Measurements from ENCODE around the gene ADORA1. TPM values are rescaled to one million over a fixed set of nuclear protein-coding genes. Genes with fewer than 3 reads are reported as not detected.

ADORA1 gene
- polyA plus RNA-seq, 1 donor (not counting 4 experiments of a cell fraction or from before 2014, with no cell fraction given): 0.09 TPM

DNA sequence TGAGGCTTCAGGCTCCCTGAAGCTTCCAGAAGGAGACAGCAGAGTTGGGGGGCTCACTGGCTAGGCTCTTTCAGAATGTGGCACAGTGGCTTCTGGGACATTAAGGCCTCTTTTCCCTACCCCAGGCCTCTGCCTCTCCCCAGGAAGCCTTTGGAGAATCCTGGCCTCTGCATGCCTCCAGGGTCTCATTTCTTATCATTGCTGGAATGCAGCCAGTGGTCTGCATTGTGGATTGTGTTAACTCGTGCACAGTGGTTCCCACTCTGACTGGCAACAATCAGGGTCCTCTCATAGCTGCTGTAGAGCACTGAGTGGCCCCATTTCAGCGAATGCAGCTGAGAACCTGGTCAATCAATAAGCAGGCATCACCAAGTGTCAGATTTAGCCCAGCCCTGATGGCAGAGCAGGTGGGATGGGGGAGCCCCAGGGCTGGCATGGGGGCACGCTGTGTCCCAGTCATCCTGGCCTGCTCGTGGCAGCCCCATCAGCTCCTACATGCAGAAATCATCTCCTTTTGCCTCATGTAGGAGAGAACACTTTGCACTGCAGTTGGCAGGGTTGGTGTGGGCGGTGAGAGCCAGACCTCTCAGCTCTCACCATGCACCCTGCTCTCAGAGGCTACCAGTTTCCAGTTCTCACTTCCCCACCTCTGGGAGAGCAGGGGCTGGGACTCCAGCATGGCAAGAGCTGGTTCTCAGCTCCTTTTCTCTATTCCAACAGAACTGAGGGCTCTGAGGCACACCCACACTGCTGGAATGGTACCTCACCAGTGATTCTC lies 13.4 kb downstream of the ADORA1 start:
- H3K9ac ChIP-seq (ENCODE audit: control insufficient read depth, extremely low read depth, insufficient read depth, low read length): no peak overlapping the region
- no peaks in the 10 kb centered on the region for H4K20me1 ChIP-seq (ENCODE audit: control insufficient read depth, extremely low read depth, insufficient read depth, low read length)
- H3K27me3 ChIP-seq (ENCODE audit: control insufficient read depth, extremely low read depth, insufficient read depth, low read length): peaks cover 10% of the 10 kb centered on the region
- H2AFZ ChIP-seq (ENCODE audit: control insufficient read depth, low read length): no peak overlapping the region
- no peaks in the 10 kb centered on the region for H3K9me1 ChIP-seq (ENCODE audit: control insufficient read depth, extremely low read depth, insufficient read depth, low read length)
- no peak for TF ChIP-seq EZH2 (IDR thresholded peaks at IDR 0.05; ENCODE audit: low read length)
- TF ChIP-seq, protein P1, sequence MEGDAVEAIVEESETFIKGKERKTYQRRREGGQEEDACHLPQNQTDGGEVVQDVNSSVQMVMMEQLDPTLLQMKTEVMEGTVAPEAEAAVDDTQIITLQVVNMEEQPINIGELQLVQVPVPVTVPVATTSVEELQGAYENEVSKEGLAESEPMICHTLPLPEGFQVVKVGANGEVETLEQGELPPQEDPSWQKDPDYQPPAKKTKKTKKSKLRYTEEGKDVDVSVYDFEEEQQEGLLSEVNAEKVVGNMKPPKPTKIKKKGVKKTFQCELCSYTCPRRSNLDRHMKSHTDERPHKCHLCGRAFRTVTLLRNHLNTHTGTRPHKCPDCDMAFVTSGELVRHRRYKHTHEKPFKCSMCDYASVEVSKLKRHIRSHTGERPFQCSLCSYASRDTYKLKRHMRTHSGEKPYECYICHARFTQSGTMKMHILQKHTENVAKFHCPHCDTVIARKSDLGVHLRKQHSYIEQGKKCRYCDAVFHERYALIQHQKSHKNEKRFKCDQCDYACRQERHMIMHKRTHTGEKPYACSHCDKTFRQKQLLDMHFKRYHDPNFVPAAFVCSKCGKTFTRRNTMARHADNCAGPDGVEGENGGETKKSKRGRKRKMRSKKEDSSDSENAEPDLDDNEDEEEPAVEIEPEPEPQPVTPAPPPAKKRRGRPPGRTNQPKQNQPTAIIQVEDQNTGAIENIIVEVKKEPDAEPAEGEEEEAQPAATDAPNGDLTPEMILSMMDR (optimal IDR thresholded peaks at IDR 0.05 in 1 of 3, IDR thresholded peaks at IDR 0.05 in 1 of 3, conservative IDR thresholded peaks at IDR 0.05 in 1 of 3; ENCODE audit: extremely low read depth in 1 of 3, insufficient read depth in 2 of 3, low read length in 3 of 3): no peak
- no peak overlapping the region for H3K4me3 ChIP-seq (ENCODE audit: control insufficient read depth in 2 of 3, extremely low read depth in 1 of 3, insufficient read depth in 2 of 3, low read depth in 1 of 3, low read length in 3 of 3)
- no peak for DNase-seq (ENCODE audit: low read depth, low spot score)
- no peaks in the 10 kb centered on the region for H3K79me2 ChIP-seq (ENCODE audit: control insufficient read depth, insufficient read depth, low read length)
- FAIRE-seq: no peak
- H3K4me1 ChIP-seq (ENCODE audit: control insufficient read depth, extremely low read depth, insufficient read depth, low read length): peaks cover 3% of the 10 kb centered on the region
- dilution Hi-C loops (cut with MboI; ENCODE audit: extremely low pct_ligation_motif_present, low sequenced_read_pairs): no loop called here
- H3K27ac ChIP-seq (ENCODE audit: control insufficient read depth, insufficient read depth, low read length): no peak overlapping the region
- no peaks in the 10 kb centered on the region for H3K36me3 ChIP-seq (ENCODE audit: control insufficient read depth in 2 of 2, extremely low read depth in 1 of 2, insufficient read depth in 2 of 2, low read length in 2 of 2)
- H3K4me2 ChIP-seq (ENCODE audit: control insufficient read depth, extremely low read depth, insufficient read depth, low read depth, low read length): no peak overlapping the region
- H3K9me3 ChIP-seq (ENCODE audit: control insufficient read depth, low read depth, low read length): no peaks in the 10 kb centered on the region

DNA sequence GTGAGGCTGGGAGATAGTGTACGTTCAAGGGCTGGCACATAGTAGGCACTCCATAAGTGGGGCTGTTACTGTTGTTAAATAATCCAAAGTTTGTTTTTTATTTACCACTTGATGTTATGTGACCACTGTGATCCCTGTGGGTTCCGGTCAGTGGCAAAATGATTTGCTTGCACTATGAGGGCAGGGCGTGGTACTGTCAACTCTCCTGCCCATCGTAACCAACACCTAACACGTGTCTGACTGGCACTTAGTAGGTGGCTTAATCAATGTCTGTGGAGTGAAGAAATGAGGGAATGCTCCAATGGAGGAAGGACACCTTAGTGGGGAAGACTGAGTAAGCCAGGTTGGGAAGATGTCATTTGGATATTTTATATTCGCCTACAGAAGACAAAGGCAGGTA lies 14.6 kb downstream of the ADORA1 start:
- H3K27me3 ChIP-seq (ENCODE audit: control insufficient read depth, extremely low read depth, insufficient read depth, low read length): peaks cover 7% of the 10 kb centered on the region
- H4K20me1 ChIP-seq (ENCODE audit: control insufficient read depth, extremely low read depth, insufficient read depth, low read length): no peaks in the 10 kb centered on the region
- no peaks in the 10 kb centered on the region for H3K79me2 ChIP-seq (ENCODE audit: control insufficient read depth, insufficient read depth, low read length)
- no peak overlapping the region for H3K4me2 ChIP-seq (ENCODE audit: control insufficient read depth, extremely low read depth, insufficient read depth, low read depth, low read length)
- dilution Hi-C loops (cut with MboI; ENCODE audit: extremely low pct_ligation_motif_present, low sequenced_read_pairs): no loop called here
- no peaks in the 10 kb centered on the region for H3K36me3 ChIP-seq (ENCODE audit: control insufficient read depth in 2 of 2, extremely low read depth in 1 of 2, insufficient read depth in 2 of 2, low read length in 2 of 2)
- DNase-seq (ENCODE audit: low read depth, low spot score) (no peak), FAIRE-seq (no peak)
- H3K9ac ChIP-seq (ENCODE audit: control insufficient read depth, extremely low read depth, insufficient read depth, low read length): no peak overlapping the region
- TF ChIP-seq, protein P1 (optimal IDR thresholded peaks at IDR 0.05 in 1 of 3, IDR thresholded peaks at IDR 0.05 in 1 of 3, conservative IDR thresholded peaks at IDR 0.05 in 1 of 3; ENCODE audit: extremely low read depth in 1 of 3, insufficient read depth in 2 of 3, low read length in 3 of 3): no peak
- TF ChIP-seq EZH2 (IDR thresholded peaks at IDR 0.05; ENCODE audit: low read length): no peak
- no peaks in the 10 kb centered on the region for H3K9me3 ChIP-seq (ENCODE audit: control insufficient read depth, low read depth, low read length)
- no peak overlapping the region for H3K4me3 ChIP-seq (ENCODE audit: control insufficient read depth in 2 of 3, extremely low read depth in 1 of 3, insufficient read depth in 2 of 3, low read depth in 1 of 3, low read length in 3 of 3)
- H3K9me1 ChIP-seq (ENCODE audit: control insufficient read depth, extremely low read depth, insufficient read depth, low read length): no peaks in the 10 kb centered on the region
- no peak overlapping the region for H3K27ac ChIP-seq (ENCODE audit: control insufficient read depth, insufficient read depth, low read length)
- no peak overlapping the region for H2AFZ ChIP-seq (ENCODE audit: control insufficient read depth, low read length)
- H3K4me1 ChIP-seq (ENCODE audit: control insufficient read depth, extremely low read depth, insufficient read depth, low read length): no peaks in the 10 kb centered on the region
